Fibroblast of villous mesenchyme (primary cell): ENCODE measurements around the gene MAP4K3. TPM values are rescaled to one million over a fixed set of nuclear protein-coding genes. Genes with fewer than 3 reads are reported as not detected.

Experiments
- DNase-seq: peaks from one replicate; pipeline ENCODE4 v3.0.0-alpha.2; 2010; ENCODE audit warnings: low read depth
- H3K4me3 ChIP-seq: 2 replicates; pipeline ENCODE4 v1.5.1; 2011; ENCODE audit warnings: low read depth, mild to moderate bottlenecking, low read length
- total RNA-seq: library from RNA; depleted of rRNA; stranded (reverse); fragments of >200 nt; gene quantifications from 2 replicates; pipeline ENCODE4 v1.2.3, GENCODE V29; 2012
- TF ChIP-seq, protein P1 (sequence below): IDR thresholded peaks from 2 replicates; pipeline ENCODE4 v1.5.1; 2012; ENCODE audit warnings: low read depth, mild to moderate bottlenecking, low read length; ENCODE audit not compliant: insufficient read depth

MAP4K3 gene
- total RNA-seq, 1 donor, result 97.2 TPM

DNA sequence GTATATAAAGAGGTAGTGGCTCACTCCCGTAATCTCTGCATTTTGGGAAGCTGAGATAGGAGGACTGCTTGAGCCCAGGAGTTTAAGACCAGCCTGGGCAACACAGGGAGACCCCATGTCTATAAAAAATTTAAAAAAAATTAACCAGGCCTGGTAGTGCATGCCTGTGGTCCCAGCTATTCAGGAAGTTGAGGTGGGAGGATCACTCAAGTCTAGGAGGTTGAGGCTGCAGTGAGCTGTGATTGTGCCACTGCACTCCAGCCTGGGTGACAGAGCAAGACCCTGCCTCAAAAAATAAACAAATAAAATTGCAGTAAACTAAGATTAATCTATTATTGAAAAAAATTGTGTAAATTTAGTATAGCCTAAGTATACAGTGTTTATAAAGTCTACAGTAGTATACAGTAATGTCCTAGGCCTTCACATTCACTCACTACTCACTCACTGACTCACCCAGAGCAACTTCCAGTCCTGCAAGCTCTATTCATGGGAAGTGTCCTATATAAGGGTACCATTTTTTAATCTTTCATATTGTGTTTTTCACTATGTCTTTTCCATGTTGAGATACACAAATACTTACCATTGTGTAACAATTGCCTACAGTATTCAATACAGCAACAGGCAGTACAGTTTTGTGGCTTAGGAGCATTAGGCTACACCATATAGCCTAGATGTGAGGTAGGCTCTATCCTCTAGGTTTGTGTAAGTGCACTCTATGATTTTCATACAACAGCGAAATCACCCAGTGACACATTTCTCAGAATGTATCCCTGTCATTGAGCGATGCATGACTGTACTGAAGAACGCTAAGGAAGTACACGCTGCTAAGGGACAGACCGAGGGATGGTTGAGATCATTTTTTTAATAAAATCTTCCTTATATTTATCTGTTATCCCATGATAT lies 10.4 kb upstream of the MAP4K3 start:
- TF ChIP-seq, protein P1, sequence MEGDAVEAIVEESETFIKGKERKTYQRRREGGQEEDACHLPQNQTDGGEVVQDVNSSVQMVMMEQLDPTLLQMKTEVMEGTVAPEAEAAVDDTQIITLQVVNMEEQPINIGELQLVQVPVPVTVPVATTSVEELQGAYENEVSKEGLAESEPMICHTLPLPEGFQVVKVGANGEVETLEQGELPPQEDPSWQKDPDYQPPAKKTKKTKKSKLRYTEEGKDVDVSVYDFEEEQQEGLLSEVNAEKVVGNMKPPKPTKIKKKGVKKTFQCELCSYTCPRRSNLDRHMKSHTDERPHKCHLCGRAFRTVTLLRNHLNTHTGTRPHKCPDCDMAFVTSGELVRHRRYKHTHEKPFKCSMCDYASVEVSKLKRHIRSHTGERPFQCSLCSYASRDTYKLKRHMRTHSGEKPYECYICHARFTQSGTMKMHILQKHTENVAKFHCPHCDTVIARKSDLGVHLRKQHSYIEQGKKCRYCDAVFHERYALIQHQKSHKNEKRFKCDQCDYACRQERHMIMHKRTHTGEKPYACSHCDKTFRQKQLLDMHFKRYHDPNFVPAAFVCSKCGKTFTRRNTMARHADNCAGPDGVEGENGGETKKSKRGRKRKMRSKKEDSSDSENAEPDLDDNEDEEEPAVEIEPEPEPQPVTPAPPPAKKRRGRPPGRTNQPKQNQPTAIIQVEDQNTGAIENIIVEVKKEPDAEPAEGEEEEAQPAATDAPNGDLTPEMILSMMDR, result no peak
- no peak overlapping the region for H3K4me3 ChIP-seq
- no peak for DNase-seq

DNA sequence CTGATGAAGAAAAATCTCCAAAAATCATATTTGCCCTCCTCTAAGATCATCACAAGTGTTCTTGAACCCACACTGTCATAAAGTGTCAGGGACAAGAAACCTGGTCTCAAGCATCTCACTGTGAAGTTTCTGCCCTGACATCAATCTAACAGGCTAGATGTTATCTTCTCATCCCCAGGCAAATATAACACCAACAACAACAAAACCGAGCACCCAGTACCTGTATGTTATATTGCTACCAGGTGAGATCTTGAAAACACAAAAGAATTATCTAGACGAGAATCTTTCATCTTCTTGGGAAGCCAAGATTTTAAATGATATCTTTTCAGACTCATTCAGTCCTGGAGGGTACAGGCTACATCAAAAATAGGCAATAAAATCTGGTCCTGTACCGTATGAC lies 8.8 kb upstream of the MAP4K3 start:
- TF ChIP-seq, protein P1, result no peak
- no peak overlapping the region for H3K4me3 ChIP-seq
- no peak for DNase-seq

DNA sequence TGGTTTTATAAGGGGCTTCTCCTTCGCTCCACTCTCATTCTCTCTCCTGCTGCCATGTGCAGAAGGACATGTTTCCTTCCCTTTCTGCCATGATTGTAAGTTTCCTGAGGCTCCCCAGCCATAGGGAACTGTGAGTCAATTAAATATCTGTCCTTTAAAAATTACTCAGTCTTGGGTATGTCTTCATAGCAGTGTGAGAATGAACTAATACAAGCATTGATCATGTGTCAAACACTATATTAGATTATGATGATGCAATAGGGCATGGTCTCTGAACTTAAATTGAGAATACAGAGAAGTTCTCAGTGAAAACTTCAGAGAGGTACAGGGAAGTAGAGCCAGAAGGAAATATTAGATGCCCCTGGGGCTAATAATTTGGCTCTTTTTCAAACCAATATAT lies 5.9 kb upstream of the MAP4K3 start:
- TF ChIP-seq, protein P1, result no peak
- no peak overlapping the region for H3K4me3 ChIP-seq
- no peak for DNase-seq

DNA sequence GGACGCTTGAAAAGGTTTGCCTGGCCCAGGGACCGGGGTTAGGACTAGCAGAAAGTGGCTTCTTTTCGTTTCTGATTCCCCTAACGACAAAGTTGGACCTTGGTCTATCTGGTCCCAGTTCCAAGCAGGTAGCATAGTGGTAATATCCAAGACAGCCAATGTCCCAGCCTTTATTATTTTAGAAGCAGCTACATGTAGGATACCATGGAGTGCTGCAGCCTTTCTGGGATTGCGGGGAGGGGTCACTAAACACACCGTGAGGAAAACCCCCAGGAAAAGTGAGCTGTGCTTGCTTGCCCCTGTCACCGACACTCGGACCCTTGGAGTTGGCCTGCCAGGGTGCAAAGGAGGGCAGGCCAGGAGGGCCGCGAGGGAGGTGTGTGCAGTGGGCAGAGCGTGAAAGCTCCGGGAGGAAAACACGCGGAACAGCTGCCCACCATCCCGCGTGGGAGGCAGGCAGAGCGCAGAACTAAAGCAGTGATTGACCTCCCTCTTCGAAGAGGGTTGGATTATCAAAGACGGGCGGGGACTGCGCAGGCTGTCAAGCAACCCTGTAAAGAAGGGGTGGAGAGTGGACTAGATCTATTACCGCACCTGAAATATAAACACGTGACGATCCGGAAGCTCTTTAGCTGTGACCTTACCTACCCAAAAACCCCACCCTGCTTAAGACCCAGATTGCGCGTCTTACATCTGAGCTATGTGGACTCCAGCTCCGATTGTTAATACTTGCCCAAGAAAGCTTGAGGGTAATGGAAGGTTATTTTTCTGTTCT lies 624 bp upstream of the MAP4K3 start:
- TF ChIP-seq, protein P1, result no peak
- peak; percentile 32 for DNase-seq
- peak overlapping the region; percentile 90 for H3K4me3 ChIP-seq

DNA sequence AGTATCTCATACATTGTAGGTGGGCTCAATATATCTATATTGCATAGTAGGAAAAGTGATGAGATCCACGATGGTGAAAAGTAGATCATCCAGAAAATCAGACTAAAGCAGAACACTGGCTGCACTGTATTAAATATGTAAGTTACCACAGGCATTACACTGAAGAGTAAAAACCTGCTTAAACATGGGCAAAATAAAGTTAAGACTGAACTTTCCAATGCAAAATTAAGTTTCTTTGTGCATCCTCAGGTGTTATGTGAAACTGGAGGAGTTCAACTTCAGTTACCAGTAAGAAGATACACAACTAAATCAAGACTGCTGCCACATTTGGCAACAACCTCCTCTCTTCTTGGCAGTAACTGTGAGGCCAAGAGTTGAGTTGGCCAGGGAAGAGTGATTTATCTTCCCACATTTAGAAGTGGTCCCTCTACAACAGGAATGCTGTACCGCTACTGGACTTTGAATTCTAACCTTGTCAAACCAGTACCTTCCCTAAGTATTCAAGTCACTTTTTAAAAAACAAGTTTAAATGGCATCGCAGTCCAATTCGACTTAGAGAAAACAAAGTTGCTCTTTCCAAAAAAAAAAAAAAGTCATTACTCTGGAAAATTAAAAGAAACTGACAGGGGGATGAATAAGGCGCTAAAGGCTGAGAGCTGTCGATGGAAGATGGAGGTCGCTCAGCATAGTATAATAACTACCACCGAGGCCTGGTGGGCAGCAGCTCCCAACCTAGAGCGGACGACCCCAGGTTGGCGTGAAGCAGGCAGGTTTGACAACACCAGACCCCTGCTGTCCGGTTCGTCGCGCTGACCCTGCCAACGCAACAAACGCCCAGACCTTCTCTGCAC lies 1.1 kb downstream of the MAP4K3 start:
- peak overlapping the region; percentile 90 for H3K4me3 ChIP-seq
- TF ChIP-seq, protein P1, result no peak
- peak; percentile 51 for DNase-seq

DNA sequence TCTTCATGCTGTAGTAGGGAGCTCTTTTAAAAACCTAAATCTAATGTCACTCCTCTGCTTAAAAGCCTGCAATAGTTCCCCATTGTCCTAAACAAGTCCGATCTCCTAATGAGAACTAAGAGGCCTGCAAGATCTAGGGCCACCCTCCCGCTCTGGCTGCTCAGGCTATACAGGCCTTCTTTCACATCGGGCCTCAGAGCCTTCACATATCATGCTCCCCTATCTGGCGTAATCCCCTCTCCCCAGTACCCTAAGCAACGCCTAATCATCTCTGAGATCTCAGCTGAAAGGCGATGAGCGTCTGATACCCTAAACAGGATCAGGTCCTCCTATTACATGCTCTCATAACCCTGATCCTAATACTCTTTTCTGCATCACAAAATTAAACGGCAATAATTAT lies 1.9 kb downstream of the MAP4K3 start:
- TF ChIP-seq, protein P1, result no peak
- DNase-seq, result peak; percentile 48
- peak overlapping the region; percentile 90 for H3K4me3 ChIP-seq
